ENCODE measurements around the gene NDST1. TPM values are rescaled to one million over a fixed set of nuclear protein-coding genes. Genes with fewer than 3 reads are reported as not detected.

Gene NDST1
- total and polyA plus RNA-seq, 2 of the 8 experiments (the other 6 are each of a cell fraction or from before 2014, with no cell fraction given) = 27.0 to 72.0 TPM

- TF ChIP-seq GABPA (IDR thresholded peaks at IDR 0.05; ENCODE audit: borderline replicate concordance, insufficient read depth, low read length) (no peak), ASH2L (IDR thresholded peaks at IDR 0.05; ENCODE audit: low read length) (no peak), YY1 (IDR thresholded peaks at IDR 0.05; ENCODE audit: low read depth, low read length) (no peak), NRF1 (IDR thresholded peaks at IDR 0.05; ENCODE audit: low read depth, low read length) (no peak)
These were observed 47.1 kb upstream of the NDST1 start (continued) for GRCh38 chr5:150460781-150461180.
